ENCODE results near the gene ZCCHC24.

DNA sequence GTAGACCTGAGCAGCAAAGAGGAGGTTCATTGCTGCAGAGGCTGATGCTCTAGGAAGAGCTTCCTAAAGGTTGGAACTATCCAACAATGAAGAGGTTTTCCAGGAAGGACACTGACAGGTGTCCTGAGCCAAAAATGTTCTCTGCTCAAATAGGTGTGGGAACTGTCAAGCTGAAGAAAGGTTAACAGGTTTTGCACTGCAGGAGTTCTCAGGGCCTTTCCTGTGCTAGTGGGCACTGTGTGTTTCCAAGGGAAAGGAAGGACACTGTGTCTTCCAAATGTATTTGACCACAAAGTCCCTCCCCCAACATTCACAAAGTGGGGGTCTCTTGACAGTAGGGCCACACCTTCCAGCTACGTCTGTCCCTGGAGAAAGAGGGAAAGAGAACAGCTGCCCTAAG lies 4.0 kb downstream of the ZCCHC24 start:
- no peak for TF ChIP-seq POLR2A (IDR thresholded peaks at IDR 0.05)
- TF ChIP-seq, protein P1, sequence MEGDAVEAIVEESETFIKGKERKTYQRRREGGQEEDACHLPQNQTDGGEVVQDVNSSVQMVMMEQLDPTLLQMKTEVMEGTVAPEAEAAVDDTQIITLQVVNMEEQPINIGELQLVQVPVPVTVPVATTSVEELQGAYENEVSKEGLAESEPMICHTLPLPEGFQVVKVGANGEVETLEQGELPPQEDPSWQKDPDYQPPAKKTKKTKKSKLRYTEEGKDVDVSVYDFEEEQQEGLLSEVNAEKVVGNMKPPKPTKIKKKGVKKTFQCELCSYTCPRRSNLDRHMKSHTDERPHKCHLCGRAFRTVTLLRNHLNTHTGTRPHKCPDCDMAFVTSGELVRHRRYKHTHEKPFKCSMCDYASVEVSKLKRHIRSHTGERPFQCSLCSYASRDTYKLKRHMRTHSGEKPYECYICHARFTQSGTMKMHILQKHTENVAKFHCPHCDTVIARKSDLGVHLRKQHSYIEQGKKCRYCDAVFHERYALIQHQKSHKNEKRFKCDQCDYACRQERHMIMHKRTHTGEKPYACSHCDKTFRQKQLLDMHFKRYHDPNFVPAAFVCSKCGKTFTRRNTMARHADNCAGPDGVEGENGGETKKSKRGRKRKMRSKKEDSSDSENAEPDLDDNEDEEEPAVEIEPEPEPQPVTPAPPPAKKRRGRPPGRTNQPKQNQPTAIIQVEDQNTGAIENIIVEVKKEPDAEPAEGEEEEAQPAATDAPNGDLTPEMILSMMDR (IDR thresholded peaks at IDR 0.05): no peak
